Stimulated activated effector memory CD8-positive, alpha-beta T cell treated with anti-CD3 and anti-CD28 coated beads, Interleukin-12 subunit alpha, Interleukin-12 subunit beta, amount 100 ng/mL, for 72 hours (primary cell): ENCODE results near the gene PPAN.

Experiments
- ATAC-seq: fragments of 150-1000 bp; cut with Tn5 transposase; 2 replicates; pipeline ENCODE4 v1.10.0; 2021
- DNase-seq, 2 donors: peaks; one replicate each; pipeline ENCODE4 v3.0.0; 2021 to 2022; ENCODE audit warnings: low spot score in 2 of 2
- H3K27ac Mint-ChIP-seq: one replicate; pipeline ENCODE4 v1.8.0; 2022; ENCODE audit warnings: mild to moderate bottlenecking, mixed read lengths
- H3K36me3 Mint-ChIP-seq: one replicate; pipeline ENCODE4 v1.8.0; 2022; ENCODE audit warnings: mild to moderate bottlenecking, mixed read lengths
- H3K4me1 Mint-ChIP-seq: one replicate; pipeline ENCODE4 v1.8.0; 2022; ENCODE audit warnings: mixed read lengths
- H3K4me3 Mint-ChIP-seq: one replicate; pipeline ENCODE4 v1.8.0; 2022; ENCODE audit warnings: mild to moderate bottlenecking, mixed read lengths
- H3K9me3 Mint-ChIP-seq: one replicate; pipeline ENCODE4 v1.8.0; 2022; ENCODE audit warnings: mixed read lengths

PPAN gene

GRCh38 chr19:10158485-10158884, 52.3 kb downstream of the PPAN start:
- ATAC-seq = peak; percentile 11
- H3K4me3 Mint-ChIP-seq = no peak overlapping the region
- no peak for DNase-seq
- H3K27ac Mint-ChIP-seq = peak overlapping the region; percentile 65
- peaks cover 100% of the 10 kb centered on the region for H3K36me3 Mint-ChIP-seq
- H3K9me3 Mint-ChIP-seq = no peaks in the 10 kb centered on the region
- H3K4me1 Mint-ChIP-seq = peaks cover 6% of the 10 kb centered on the region

GRCh38 chr19:10159610-10160009, 53.4 kb downstream of the PPAN start:
- Mint-ChIP-seq H3K4me1 (peaks cover 6% of the 10 kb centered on the region), H3K27ac (no peak overlapping the region), H3K9me3 (no peaks in the 10 kb centered on the region), H3K4me3 (no peak overlapping the region), H3K36me3 (peaks cover 100% of the 10 kb centered on the region)
- ATAC-seq = no peak
- DNase-seq = no peak
